Measurements from ENCODE around the gene RRP7A.
A peak's percentile ranks its signal among the peaks of the same experiment; 100 is the strongest.
"Not testable (repeated sequence)": the region's sequence is repeated elsewhere in the genome, so short reads cannot be mapped to it uniquely, and the experiment has no call there.

Gene RRP7A

GRCh38 chr22:42519525-42520401, at the start of gene RRP7A:
Gene RRP7A (minus strand): TSS chr22:42519796. CDS start chr22:42519786, 10 bp downstream.
- peak; percentile 60 for DNase-seq (ENCODE audit: low read depth, low spot score)

- DNase-seq (ENCODE audit: low read depth, low spot score) = not testable (repeated sequence)
Observed at GRCh38 chr22:42567950-42568349, 48.4 kb upstream of the RRP7A start.

DNA sequence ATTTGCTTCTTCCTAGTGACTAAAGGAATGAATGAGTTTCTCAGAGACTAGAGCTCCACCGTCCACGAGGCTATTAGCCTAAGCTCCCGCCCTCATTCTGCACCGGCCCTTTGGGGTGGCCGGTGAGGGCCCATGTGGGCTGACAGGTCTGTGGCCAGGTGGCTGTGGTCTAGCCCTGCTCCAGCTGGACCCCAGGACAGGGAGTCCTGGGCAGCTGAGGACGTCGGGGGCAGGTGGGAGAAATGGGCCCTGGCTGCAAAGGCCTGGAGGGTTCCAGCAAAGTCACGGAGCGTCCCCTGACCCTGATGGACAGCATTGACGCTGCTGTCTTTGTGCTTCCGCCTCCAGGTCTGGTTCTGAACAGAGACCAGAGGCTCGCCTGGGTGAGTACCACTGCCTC, 46.4 kb upstream of the RRP7A start:
- no peak for DNase-seq (ENCODE audit: low read depth, low spot score)

DNA sequence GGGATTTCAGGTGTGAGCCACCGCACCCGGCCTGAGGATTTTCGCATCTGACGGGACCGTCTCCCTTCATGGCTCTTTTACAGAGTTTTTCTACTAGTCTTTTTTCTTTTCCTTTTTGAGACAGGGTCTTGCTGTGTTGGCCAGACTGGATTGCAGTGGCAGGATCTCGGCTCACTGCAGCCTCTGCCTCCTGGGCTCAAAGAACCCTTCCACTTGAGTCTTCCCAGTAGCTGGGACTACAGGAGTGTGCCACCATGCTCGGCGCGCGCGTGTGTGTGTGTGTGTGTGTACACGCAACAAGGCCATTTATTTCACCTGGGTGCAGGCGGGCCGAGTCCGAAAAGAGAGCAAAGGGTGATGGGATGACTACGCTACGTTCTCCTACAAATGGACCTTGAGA, 45.1 kb upstream of the RRP7A start:
- DNase-seq (ENCODE audit: low read depth, low spot score) = no peak

- not testable (repeated sequence) for DNase-seq (ENCODE audit: low read depth, low spot score)
Observed at GRCh38 chr22:42563943-42564342, 44.3 kb upstream of the RRP7A start.

DNA sequence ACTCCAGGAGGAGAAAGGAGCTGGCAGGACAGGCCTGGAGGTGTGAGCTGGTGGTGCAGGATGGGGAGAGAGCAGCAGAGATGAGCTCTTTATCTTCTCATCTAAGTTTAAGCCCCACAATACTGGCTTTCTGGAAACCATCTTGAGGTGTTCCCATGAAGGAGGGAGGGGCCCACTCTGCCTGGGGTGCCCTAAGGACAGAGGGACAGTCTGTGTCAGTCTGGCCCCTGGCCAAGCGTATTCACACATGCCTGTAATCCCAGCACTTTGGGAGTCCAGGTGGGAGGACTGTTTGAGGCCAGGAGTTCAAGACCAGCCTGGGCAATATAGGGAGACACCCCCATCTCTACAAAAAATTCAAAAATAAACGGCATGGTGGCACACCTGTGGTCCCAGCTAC, 43.1 kb upstream of the RRP7A start:
- no peak for DNase-seq (ENCODE audit: low read depth, low spot score)

DNA sequence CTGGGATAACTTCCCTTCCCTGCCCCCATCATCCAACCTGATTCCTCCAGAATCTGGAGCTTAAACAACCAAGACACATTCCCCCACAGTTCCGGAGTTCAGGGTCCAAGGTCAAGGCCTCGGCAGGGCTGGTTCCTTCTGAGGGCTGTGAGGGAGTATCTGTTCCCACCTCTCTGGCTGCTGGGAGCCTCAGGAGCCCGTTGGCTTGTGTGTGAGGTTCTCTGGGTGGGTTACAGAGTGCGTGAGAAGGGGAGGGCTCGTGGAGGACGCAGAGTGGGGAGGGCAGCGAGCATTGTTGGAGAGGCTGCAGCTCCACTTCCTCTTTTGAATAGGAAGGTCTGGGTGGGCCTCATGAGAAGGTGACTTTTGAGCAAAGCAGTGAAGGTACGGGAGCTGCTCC, 42.7 kb upstream of the RRP7A start:
- DNase-seq (ENCODE audit: low read depth, low spot score) = no peak

DNA sequence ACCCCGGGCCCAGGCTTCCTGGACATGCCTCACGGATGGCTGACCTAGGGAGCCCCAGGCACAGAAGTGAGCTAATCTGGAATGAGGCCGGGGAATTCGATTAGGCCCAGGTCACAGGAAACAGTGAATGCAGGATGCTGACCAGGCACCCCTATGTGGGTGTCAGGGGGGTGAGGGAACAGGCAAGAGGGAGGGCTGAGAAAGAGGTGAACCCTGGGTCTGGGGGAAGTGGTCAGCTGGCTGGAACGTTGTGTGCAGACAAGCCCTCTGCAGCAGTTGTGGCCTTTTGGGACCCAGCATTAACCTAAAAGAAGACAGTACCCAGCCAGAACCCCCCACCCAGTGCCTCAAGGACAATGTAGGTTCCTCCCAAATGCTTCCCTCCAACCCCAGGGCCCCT, 42.3 kb upstream of the RRP7A start:
- peak; percentile 45 for DNase-seq (ENCODE audit: low read depth, low spot score)

DNA sequence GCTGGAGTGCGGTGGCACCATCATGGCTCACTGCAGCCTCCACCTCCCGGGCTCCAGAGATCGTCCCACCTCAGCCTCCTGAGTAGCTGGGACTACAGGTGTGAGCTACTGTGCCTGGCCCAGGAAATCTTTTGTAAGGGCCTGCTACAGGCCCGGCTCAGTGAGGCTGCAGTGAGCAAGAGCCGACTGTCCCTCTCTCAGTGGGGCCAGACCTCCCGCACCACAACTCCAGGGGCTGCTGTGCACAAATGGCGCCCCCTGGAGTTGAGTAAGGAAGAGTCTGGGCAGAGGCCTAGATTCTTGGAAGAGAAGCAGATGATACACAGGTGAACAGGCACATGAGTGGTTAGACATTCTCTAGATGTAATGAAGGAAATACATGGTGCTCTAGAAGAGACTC, 41.2 kb upstream of the RRP7A start:
- DNase-seq (ENCODE audit: low read depth, low spot score) = peak; percentile 73

- no peak for DNase-seq (ENCODE audit: low read depth, low spot score)
Observed at GRCh38 chr22:42560381-42560780, 40.8 kb upstream of the RRP7A start.

DNA sequence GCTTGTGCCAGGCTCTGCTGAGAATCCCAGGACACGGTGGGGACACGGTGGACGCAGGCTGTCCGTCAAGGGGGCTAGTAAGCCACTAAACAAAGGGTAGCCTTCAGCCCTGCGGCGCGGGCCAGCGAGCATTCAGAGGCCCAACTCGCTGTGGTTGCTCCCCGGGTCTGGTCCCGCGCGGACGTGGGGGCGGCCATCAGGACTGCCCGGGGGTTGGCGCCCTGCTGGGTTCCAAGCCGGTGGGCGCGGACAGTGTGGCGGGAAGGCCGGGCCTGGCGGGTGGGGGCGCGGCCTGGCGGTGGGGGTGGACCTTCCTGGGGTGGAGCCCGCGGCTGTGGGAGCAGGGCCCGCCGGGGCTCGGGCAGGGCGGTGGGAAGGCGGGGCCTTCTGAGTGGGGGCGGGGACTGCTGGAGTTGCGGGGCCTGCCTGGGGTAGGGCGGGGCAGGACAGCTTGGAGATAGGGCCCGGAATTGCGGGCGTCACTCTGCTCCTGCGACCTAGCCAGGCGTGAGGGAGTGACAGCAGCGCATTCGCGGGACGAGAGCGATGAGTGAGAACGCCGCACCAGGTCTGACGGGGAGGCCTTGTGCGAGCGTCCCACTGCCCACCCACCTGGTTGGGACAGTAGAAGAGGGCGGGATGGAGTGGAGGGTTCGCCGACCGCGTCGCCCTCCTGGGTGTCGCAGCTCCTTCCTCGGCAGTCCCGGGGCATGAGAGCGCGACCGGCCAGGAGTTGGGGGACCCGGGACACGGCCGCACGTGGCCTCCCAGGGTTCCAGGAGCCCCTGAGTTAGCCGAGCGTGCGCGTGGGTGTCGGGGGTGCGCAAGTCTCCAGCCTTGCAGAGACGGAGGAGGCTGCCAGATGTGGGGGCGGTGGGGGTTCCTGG, 34.1 kb upstream of the RRP7A start, which contains the start of gene SERHL2:
Gene SERHL2, plus strand, starts transcription at position 482 of the 887 bp plus-strand sequence. Its CDS starts 65 bp downstream, at position 547.
- DNase-seq (ENCODE audit: low read depth, low spot score) = peak; percentile 74

- DNase-seq (ENCODE audit: low read depth, low spot score) = not testable (repeated sequence)
Observed at GRCh38 chr22:42552294-42552647, 32.7 kb upstream of the RRP7A start.

GRCh38 chr22:42549331-42550060, 29.9 kb upstream of the RRP7A start:
- no peak for DNase-seq (ENCODE audit: low read depth, low spot score)

DNA sequence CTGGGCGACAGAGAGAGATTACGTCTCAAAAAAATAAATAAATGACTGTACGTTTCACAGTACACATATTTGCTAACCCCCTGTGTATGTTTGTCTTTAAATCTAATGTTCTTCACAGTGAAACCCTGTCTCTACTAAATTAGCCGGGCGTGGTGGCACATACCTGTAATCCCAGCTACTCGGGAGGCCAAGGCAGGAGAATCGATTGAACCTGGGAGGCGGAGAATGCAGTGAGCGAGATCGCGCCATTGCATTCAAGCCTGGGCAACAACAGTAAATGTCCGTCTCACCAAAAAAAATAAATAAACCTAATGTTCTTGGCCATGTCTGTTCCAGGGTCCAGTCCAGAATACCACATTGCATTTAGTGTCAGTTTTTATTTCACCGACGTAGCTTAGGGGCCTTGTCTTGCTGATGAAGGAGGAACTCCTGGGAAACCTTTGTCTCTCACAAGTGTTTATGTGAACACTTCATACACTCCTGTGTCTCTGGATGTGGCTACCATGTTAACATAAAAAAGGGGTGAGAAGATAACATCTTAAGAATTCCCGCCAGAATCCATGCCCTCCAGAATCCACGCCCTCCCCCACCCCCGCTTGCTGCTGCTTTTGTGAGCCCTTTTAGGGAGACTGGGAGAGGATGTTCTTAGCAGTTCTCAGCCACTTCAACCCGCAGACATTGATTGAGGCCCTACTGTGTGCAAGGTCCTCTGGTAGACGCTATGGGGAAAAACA, 29.2 kb upstream of the RRP7A start:
- peak; percentile 75 for DNase-seq (ENCODE audit: low read depth, low spot score)

GRCh38 chr22:42548126-42548525, 28.5 kb upstream of the RRP7A start:
- DNase-seq (ENCODE audit: low read depth, low spot score) = peak; percentile 43

DNA sequence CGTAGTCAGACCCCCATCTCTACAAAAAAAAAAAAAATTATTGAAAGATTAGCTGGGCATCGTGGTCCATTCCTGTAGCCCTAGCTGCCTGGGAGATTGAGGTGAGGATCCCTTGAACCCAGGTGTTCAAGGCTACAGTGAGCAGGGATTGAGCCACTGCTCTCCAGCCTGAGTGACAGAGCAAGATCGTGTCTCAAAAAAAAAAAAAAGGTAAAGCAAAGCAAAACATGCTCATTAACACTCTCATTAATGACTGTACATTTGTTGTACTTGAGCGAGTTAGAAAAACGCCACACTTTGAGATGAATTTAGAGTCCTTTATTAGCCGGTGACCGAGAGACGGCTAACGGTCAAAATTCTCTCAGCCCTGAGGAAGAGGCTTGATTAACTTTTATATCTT, 28.0 kb upstream of the RRP7A start:
- no peak for DNase-seq (ENCODE audit: low read depth, low spot score)

DNA sequence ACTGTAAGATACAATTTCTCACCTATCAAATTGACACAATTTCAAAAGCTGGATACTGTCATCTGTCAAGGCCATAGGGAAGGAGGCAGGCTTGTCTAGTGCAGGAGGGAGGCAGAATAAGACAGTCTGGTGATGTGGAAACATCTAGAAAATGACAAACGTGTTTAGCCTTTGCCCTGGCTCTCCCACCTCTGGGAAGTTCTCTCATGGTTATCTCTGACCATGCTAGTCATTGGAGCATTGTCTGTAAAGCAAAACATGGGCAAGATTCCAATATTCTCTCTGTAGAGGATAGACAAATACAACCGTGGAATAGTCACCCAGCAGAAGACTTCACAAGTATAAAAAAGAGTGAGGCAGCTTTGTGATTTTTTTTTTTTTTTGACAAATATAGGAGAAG, 25.1 kb upstream of the RRP7A start:
- no peak for DNase-seq (ENCODE audit: low read depth, low spot score)

DNA sequence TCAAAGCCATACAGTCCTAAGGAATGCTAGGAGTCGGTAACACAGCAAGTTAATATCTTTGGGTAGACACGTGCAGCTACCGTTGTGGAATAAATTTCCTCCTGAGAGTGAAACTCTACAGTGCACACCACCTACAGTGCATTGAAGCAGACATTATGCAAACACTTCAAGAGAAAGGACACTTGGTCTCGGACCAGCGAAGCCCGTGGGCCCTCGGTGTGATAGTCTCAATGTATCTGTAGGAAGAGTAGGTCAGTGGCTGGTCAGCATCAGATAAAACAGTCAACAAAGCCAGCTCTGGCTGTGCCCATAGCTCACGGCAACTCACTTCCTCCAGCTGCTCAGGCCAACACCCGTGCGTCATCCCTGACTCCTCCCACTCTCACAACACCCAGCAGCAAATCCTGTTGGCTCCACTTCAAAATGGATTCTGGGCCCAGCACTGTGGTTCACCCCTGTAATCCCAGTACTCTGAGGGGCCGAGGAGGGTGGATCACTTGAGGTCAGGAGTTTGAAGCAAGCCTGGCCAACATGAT, 19.7 kb upstream of the RRP7A start:
- DNase-seq (ENCODE audit: low read depth, low spot score) = not testable (repeated sequence)

- not testable (repeated sequence) for DNase-seq (ENCODE audit: low read depth, low spot score)
Observed at GRCh38 chr22:42537199-42537831, 17.7 kb upstream of the RRP7A start.

- not testable (repeated sequence) for DNase-seq (ENCODE audit: low read depth, low spot score)
Observed at GRCh38 chr22:42536634-42537033, 17.0 kb upstream of the RRP7A start.
